ENCODE measurements around the gene HEG1.

HEG1 gene

DNA sequence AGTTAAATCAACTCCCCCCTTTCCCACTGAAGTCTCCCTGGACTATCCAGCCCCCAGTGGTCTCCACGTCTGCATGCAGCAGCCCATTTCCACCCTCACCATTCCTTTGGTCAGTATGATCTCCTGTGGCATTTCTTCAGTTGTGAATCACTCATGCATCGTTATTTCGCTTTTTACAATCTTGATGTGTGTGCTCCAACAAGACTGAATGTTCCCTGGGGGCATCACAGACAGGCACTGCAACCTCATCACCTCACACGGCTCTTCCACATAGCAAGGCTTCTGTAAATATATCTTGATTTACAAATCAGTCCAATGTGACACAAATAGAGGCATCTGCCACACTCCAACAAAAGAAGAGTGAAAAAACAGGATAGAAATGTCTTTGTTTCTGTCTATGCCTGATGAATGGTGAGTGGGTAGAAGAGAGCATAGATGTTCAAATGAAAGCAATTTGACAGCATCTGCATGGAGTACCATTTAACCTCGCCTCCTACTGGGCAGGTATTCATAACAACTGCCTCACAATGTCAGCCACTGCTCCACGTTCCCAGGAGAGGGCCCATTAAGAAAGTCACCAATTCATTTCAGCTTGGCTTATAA lies 5.2 kb downstream of the HEG1 start:
- TF ChIP-seq, protein P1, sequence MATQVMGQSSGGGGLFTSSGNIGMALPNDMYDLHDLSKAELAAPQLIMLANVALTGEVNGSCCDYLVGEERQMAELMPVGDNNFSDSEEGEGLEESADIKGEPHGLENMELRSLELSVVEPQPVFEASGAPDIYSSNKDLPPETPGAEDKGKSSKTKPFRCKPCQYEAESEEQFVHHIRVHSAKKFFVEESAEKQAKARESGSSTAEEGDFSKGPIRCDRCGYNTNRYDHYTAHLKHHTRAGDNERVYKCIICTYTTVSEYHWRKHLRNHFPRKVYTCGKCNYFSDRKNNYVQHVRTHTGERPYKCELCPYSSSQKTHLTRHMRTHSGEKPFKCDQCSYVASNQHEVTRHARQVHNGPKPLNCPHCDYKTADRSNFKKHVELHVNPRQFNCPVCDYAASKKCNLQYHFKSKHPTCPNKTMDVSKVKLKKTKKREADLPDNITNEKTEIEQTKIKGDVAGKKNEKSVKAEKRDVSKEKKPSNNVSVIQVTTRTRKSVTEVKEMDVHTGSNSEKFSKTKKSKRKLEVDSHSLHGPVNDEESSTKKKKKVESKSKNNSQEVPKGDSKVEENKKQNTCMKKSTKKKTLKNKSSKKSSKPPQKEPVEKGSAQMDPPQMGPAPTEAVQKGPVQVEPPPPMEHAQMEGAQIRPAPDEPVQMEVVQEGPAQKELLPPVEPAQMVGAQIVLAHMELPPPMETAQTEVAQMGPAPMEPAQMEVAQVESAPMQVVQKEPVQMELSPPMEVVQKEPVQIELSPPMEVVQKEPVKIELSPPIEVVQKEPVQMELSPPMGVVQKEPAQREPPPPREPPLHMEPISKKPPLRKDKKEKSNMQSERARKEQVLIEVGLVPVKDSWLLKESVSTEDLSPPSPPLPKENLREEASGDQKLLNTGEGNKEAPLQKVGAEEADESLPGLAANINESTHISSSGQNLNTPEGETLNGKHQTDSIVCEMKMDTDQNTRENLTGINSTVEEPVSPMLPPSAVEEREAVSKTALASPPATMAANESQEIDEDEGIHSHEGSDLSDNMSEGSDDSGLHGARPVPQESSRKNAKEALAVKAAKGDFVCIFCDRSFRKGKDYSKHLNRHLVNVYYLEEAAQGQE (IDR thresholded peaks at IDR 0.05; ENCODE audit: insufficient replicate concordance, low read depth), result no peak
- TF ChIP-seq GABPA (IDR thresholded peaks at IDR 0.05; ENCODE audit: low read depth), result no peak
- no peak for TF ChIP-seq POLR2AphosphoS5 (IDR thresholded peaks at IDR 0.05; ENCODE audit: low read depth)
- TF ChIP-seq SPI1 (IDR thresholded peaks at IDR 0.05; ENCODE audit: borderline replicate concordance, low read depth), result no peak
- TF ChIP-seq CTCF (IDR thresholded peaks at IDR 0.05; ENCODE audit: insufficient read depth, low read length), result no peak
- H3K27ac ChIP-seq (replicated peaks), result no peak overlapping the region
- H3K4me3 ChIP-seq (replicated peaks; ENCODE audit: insufficient read depth, low read length), result no peak overlapping the region
- peaks cover 28% of the 10 kb centered on the region for H3K27me3 ChIP-seq (ENCODE audit: insufficient read depth, poor library complexity, severe bottlenecking)
- DNase-seq (ENCODE audit: low read depth in 1 of 2, low spot score in 1 of 2), result no peak

GRCh38 chr3:125048282-125048681 lies 7.5 kb downstream of the HEG1 start:
- no peak for DNase-seq (ENCODE audit: low read depth in 1 of 2, low spot score in 1 of 2)

GRCh38 chr3:125045965-125046364 lies 9.8 kb downstream of the HEG1 start:
- TF ChIP-seq SPI1 (IDR thresholded peaks at IDR 0.05; ENCODE audit: borderline replicate concordance, low read depth) (no peak), GABPA (IDR thresholded peaks at IDR 0.05; ENCODE audit: low read depth) (no peak), POLR2AphosphoS5 (IDR thresholded peaks at IDR 0.05; ENCODE audit: low read depth) (no peak), CTCF (IDR thresholded peaks at IDR 0.05; ENCODE audit: insufficient read depth, low read length) (no peak)
- TF ChIP-seq, protein P1 (IDR thresholded peaks at IDR 0.05; ENCODE audit: insufficient replicate concordance, low read depth), result no peak
- peaks cover under 1% of the 10 kb centered on the region for H3K27me3 ChIP-seq (ENCODE audit: insufficient read depth, poor library complexity, severe bottlenecking)
- no peak for DNase-seq (ENCODE audit: low read depth in 1 of 2, low spot score in 1 of 2)
- H3K4me3 ChIP-seq (replicated peaks; ENCODE audit: insufficient read depth, low read length), result no peak overlapping the region
- H3K27ac ChIP-seq (replicated peaks), result no peak overlapping the region

More at GRCh38 chr3:125048282-125048681, 7.5 kb downstream of the HEG1 start:
- no peak for TF ChIP-seq CTCF (IDR thresholded peaks at IDR 0.05; ENCODE audit: insufficient read depth, low read length)
- no peak for TF ChIP-seq GABPA (IDR thresholded peaks at IDR 0.05; ENCODE audit: low read depth)
- no peak for TF ChIP-seq POLR2AphosphoS5 (IDR thresholded peaks at IDR 0.05; ENCODE audit: low read depth)
- TF ChIP-seq SPI1 (IDR thresholded peaks at IDR 0.05; ENCODE audit: borderline replicate concordance, low read depth), result no peak
- TF ChIP-seq, protein P1 (IDR thresholded peaks at IDR 0.05; ENCODE audit: insufficient replicate concordance, low read depth), result no peak
- Histone ChIP-seq H3K27me3 (ENCODE audit: insufficient read depth, poor library complexity, severe bottlenecking) (peaks cover 17% of the 10 kb centered on the region), H3K27ac (replicated peaks) (no peak overlapping the region), H3K4me3 (replicated peaks; ENCODE audit: insufficient read depth, low read length) (no peak overlapping the region)

All from HL-60 (cell line).